ENCODE measurements around the gene PACRG. TPM values are rescaled to one million over a fixed set of nuclear protein-coding genes. Genes with fewer than 3 reads are reported as not detected.

The PACRG gene
- total and polyA plus RNA-seq, 3 experiments from 2014 or later: not detected

GRCh38 chr6:162701551-162701950 lies 26.2 kb upstream of the PACRG start:
- no peaks in the 10 kb centered on the region for H3K27me3 Mint-ChIP-seq
- DNase-seq: no peak
- H3K36me3 Mint-ChIP-seq: no peaks in the 10 kb centered on the region
- no peaks in the 10 kb centered on the region for H3K27me3 ChIP-seq (ENCODE audit: insufficient read depth, low read length, poor library complexity, severe bottlenecking)
- no peak overlapping the region for H3K4me3 Mint-ChIP-seq
- no peak overlapping the region for H3K4me3 ChIP-seq (ENCODE audit: low read length)
- POLR2A ChIA-PET: interaction anchor here (0.6 kb wide), 1 partner anchor 860 kb away, joined by 3 read pairs; no protein-coding TSS in a partner anchor
- H3K4me1 Mint-ChIP-seq: no peaks in the 10 kb centered on the region
- no peaks in the 10 kb centered on the region for H3K9me3 ChIP-seq (ENCODE audit: low read length)
- no peaks in the 10 kb centered on the region for H3K4me1 ChIP-seq (ENCODE audit: insufficient read depth, low read length)
- CTCF ChIA-PET: no interaction called here
- no peak overlapping the region for H3K27ac Mint-ChIP-seq
- H3K9me3 Mint-ChIP-seq: no peaks in the 10 kb centered on the region
- H3K36me3 ChIP-seq (ENCODE audit: insufficient read depth, low read length): no peaks in the 10 kb centered on the region
- no peak overlapping the region for H3K27ac ChIP-seq (ENCODE audit: low read depth, low read length)

- H3K27ac Mint-ChIP-seq: no peak overlapping the region
- H3K4me3 ChIP-seq (ENCODE audit: low read length): no peak overlapping the region
- POLR2A ChIA-PET: no interaction called here
These were observed 25.3 kb upstream of the PACRG start for GRCh38 chr6:162702446-162702845.

GRCh38 chr6:162704001-162704400 lies 23.8 kb upstream of the PACRG start:
- H3K36me3 Mint-ChIP-seq: no peaks in the 10 kb centered on the region
- no peak overlapping the region for H3K4me3 ChIP-seq (ENCODE audit: low read length)
- H3K27ac ChIP-seq (ENCODE audit: low read depth, low read length): no peak overlapping the region
- H3K4me1 Mint-ChIP-seq: no peaks in the 10 kb centered on the region
- H3K27me3 Mint-ChIP-seq: no peaks in the 10 kb centered on the region
- no peak for DNase-seq
- CTCF ChIA-PET: no interaction called here
- POLR2A ChIA-PET: no interaction called here
- H3K4me3 Mint-ChIP-seq: no peak overlapping the region
- no peaks in the 10 kb centered on the region for H3K36me3 ChIP-seq (ENCODE audit: insufficient read depth, low read length)
- no peaks in the 10 kb centered on the region for H3K4me1 ChIP-seq (ENCODE audit: insufficient read depth, low read length)
- H3K27me3 ChIP-seq (ENCODE audit: insufficient read depth, low read length, poor library complexity, severe bottlenecking): no peaks in the 10 kb centered on the region
- H3K9me3 ChIP-seq (ENCODE audit: low read length): no peaks in the 10 kb centered on the region
- H3K9me3 Mint-ChIP-seq: peaks cover 0 to 4% (median 0%) of the 10 kb centered on the region in 5 donors
- peak overlapping the region in 1 of 8 donors; percentile 6 for H3K27ac Mint-ChIP-seq

More at GRCh38 chr6:162702446-162702845, 25.3 kb upstream of the PACRG start:
- Mint-ChIP-seq H3K4me1 (no peaks in the 10 kb centered on the region), H3K4me3 (no peak overlapping the region), H3K27me3 (no peaks in the 10 kb centered on the region), H3K36me3 (no peaks in the 10 kb centered on the region), H3K9me3 (no peaks in the 10 kb centered on the region)
- H3K36me3 ChIP-seq (ENCODE audit: insufficient read depth, low read length): no peaks in the 10 kb centered on the region
- no peaks in the 10 kb centered on the region for H3K4me1 ChIP-seq (ENCODE audit: insufficient read depth, low read length)
- H3K27me3 ChIP-seq (ENCODE audit: insufficient read depth, low read length, poor library complexity, severe bottlenecking): no peaks in the 10 kb centered on the region
- CTCF ChIA-PET: no interaction called here
- no peaks in the 10 kb centered on the region for H3K9me3 ChIP-seq (ENCODE audit: low read length)
- DNase-seq: no peak
- no peak overlapping the region for H3K27ac ChIP-seq (ENCODE audit: low read depth, low read length)

GRCh38 chr6:162705736-162706135 lies 22.0 kb upstream of the PACRG start:
- Mint-ChIP-seq H3K9me3 (peaks cover 0 to 4% (median 0%) of the 10 kb centered on the region in 5 donors), H3K4me3 (no peak overlapping the region), H3K4me1 (no peaks in the 10 kb centered on the region), H3K27me3 (no peaks in the 10 kb centered on the region), H3K27ac (no peak overlapping the region), H3K36me3 (no peaks in the 10 kb centered on the region)
- H3K9me3 ChIP-seq (ENCODE audit: low read length): no peaks in the 10 kb centered on the region
- POLR2A ChIA-PET: no interaction called here
- no peaks in the 10 kb centered on the region for H3K27me3 ChIP-seq (ENCODE audit: insufficient read depth, low read length, poor library complexity, severe bottlenecking)
- H3K4me3 ChIP-seq (ENCODE audit: low read length): no peak overlapping the region
- DNase-seq: no peak
- H3K36me3 ChIP-seq (ENCODE audit: insufficient read depth, low read length): no peaks in the 10 kb centered on the region
- H3K4me1 ChIP-seq (ENCODE audit: insufficient read depth, low read length): no peaks in the 10 kb centered on the region
- no peak overlapping the region for H3K27ac ChIP-seq (ENCODE audit: low read depth, low read length)
- CTCF ChIA-PET: no interaction called here

- ChIA-PET CTCF (no interaction called here), POLR2A (no interaction called here)
- Mint-ChIP-seq H3K4me1 (no peaks in the 10 kb centered on the region), H3K27ac (no peak overlapping the region), H3K36me3 (no peaks in the 10 kb centered on the region), H3K4me3 (no peak overlapping the region), H3K27me3 (no peaks in the 10 kb centered on the region), H3K9me3 (peaks cover 0 to 4% (median 0%) of the 10 kb centered on the region in 5 donors)
- Histone ChIP-seq H3K27me3 (ENCODE audit: insufficient read depth, low read length, poor library complexity, severe bottlenecking) (no peaks in the 10 kb centered on the region), H3K4me1 (ENCODE audit: insufficient read depth, low read length) (no peaks in the 10 kb centered on the region), H3K9me3 (ENCODE audit: low read length) (no peaks in the 10 kb centered on the region), H3K36me3 (ENCODE audit: insufficient read depth, low read length) (no peaks in the 10 kb centered on the region), H3K4me3 (ENCODE audit: low read length) (no peak overlapping the region), H3K27ac (ENCODE audit: low read depth, low read length) (no peak overlapping the region)
- no peak for DNase-seq
These were observed 21.5 kb upstream of the PACRG start for GRCh38 chr6:162706232-162706631.

- H3K27me3 Mint-ChIP-seq: peaks cover 0 to 2% of the 10 kb centered on the region in 2 donors
- POLR2A ChIA-PET: no interaction called here
- H3K4me3 ChIP-seq (ENCODE audit: low read length): no peak overlapping the region
These were observed 18.8 kb upstream of the PACRG start for GRCh38 chr6:162708971-162709370.

GRCh38 chr6:162709431-162709830 lies 18.3 kb upstream of the PACRG start:
- Mint-ChIP-seq H3K4me1 (no peaks in the 10 kb centered on the region), H3K27ac (peak overlapping the region in 1 of 8 donors; percentile 54), H3K36me3 (no peaks in the 10 kb centered on the region), H3K9me3 (peaks cover 0 to 4% (median 0%) of the 10 kb centered on the region in 5 donors), H3K4me3 (no peak overlapping the region), H3K27me3 (peaks cover 0 to 2% of the 10 kb centered on the region in 2 donors)
- Histone ChIP-seq H3K27ac (ENCODE audit: low read depth, low read length) (no peak overlapping the region), H3K36me3 (ENCODE audit: insufficient read depth, low read length) (no peaks in the 10 kb centered on the region), H3K27me3 (ENCODE audit: insufficient read depth, low read length, poor library complexity, severe bottlenecking) (no peaks in the 10 kb centered on the region), H3K4me1 (ENCODE audit: insufficient read depth, low read length) (no peaks in the 10 kb centered on the region), H3K4me3 (ENCODE audit: low read length) (no peak overlapping the region), H3K9me3 (ENCODE audit: low read length) (no peaks in the 10 kb centered on the region)
- ChIA-PET POLR2A (no interaction called here), CTCF (no interaction called here)
- DNase-seq: no peak

More at GRCh38 chr6:162708971-162709370, 18.8 kb upstream of the PACRG start:
- Histone ChIP-seq H3K9me3 (ENCODE audit: low read length) (no peaks in the 10 kb centered on the region), H3K36me3 (ENCODE audit: insufficient read depth, low read length) (no peaks in the 10 kb centered on the region), H3K27me3 (ENCODE audit: insufficient read depth, low read length, poor library complexity, severe bottlenecking) (no peaks in the 10 kb centered on the region), H3K4me1 (ENCODE audit: insufficient read depth, low read length) (no peaks in the 10 kb centered on the region), H3K27ac (ENCODE audit: low read depth, low read length) (no peak overlapping the region)
- Mint-ChIP-seq H3K9me3 (peaks cover 0 to 4% (median 0%) of the 10 kb centered on the region in 5 donors), H3K36me3 (no peaks in the 10 kb centered on the region), H3K27ac (peak overlapping the region in 1 of 8 donors; percentile 54), H3K4me3 (no peak overlapping the region), H3K4me1 (no peaks in the 10 kb centered on the region)
- CTCF ChIA-PET: no interaction called here
- no peak for DNase-seq

- no peaks in the 10 kb centered on the region for H3K36me3 ChIP-seq (ENCODE audit: insufficient read depth, low read length)
- Mint-ChIP-seq H3K4me3 (no peak overlapping the region), H3K27me3 (peaks cover 0 to 2% of the 10 kb centered on the region in 2 donors), H3K36me3 (no peaks in the 10 kb centered on the region), H3K4me1 (no peaks in the 10 kb centered on the region), H3K27ac (no peak overlapping the region), H3K9me3 (peaks cover 0 to 4% (median 0%) of the 10 kb centered on the region in 5 donors)
- POLR2A ChIA-PET: no interaction called here
- H3K4me3 ChIP-seq (ENCODE audit: low read length): no peak overlapping the region
- CTCF ChIA-PET: interaction anchor here (1.0 kb wide), 1 partner anchor 16 kb away, joined by 3 read pairs; no protein-coding TSS in a partner anchor
- H3K27me3 ChIP-seq (ENCODE audit: insufficient read depth, low read length, poor library complexity, severe bottlenecking): no peaks in the 10 kb centered on the region
- no peak for DNase-seq
- H3K9me3 ChIP-seq (ENCODE audit: low read length): no peaks in the 10 kb centered on the region
- no peaks in the 10 kb centered on the region for H3K4me1 ChIP-seq (ENCODE audit: insufficient read depth, low read length)
- no peak overlapping the region for H3K27ac ChIP-seq (ENCODE audit: low read depth, low read length)
These were observed 17.4 kb upstream of the PACRG start for GRCh38 chr6:162710419-162710818.

- no peak overlapping the region for H3K27ac ChIP-seq (ENCODE audit: low read depth, low read length)
- no peak overlapping the region for H3K27ac Mint-ChIP-seq
- no peaks in the 10 kb centered on the region for H3K36me3 Mint-ChIP-seq
- peaks cover 0 to 4% (median 0%) of the 10 kb centered on the region in 5 donors for H3K9me3 Mint-ChIP-seq
- peaks cover 0 to 2% of the 10 kb centered on the region in 2 donors for H3K27me3 Mint-ChIP-seq
- no peaks in the 10 kb centered on the region for H3K4me1 Mint-ChIP-seq
- DNase-seq: no peak
- H3K4me3 Mint-ChIP-seq: no peak overlapping the region
- no peaks in the 10 kb centered on the region for H3K4me1 ChIP-seq (ENCODE audit: insufficient read depth, low read length)
- ChIA-PET POLR2A (no interaction called here), CTCF (interaction anchor here (1.0 kb wide), 1 partner anchor 17 kb away, joined by 3 read pairs; no protein-coding TSS in a partner anchor)
- H3K27me3 ChIP-seq (ENCODE audit: insufficient read depth, low read length, poor library complexity, severe bottlenecking): no peaks in the 10 kb centered on the region
- no peak overlapping the region for H3K4me3 ChIP-seq (ENCODE audit: low read length)
- no peaks in the 10 kb centered on the region for H3K9me3 ChIP-seq (ENCODE audit: low read length)
- no peaks in the 10 kb centered on the region for H3K36me3 ChIP-seq (ENCODE audit: insufficient read depth, low read length)
These were observed 16.8 kb upstream of the PACRG start for GRCh38 chr6:162710936-162711335.
